Peyer's patch (tissue), 4 donors: ENCODE measurements around the gene ZFHX3.

Experiments
- POLR2A ChIP-seq, 2 donors: fragments of 450-650 bp; IDR thresholded peaks; one replicate each; pipeline ENCODE4 v1.5.1; 2017; ENCODE audit warnings: antibody characterized with exemption in 2 of 2, mild to moderate bottlenecking in 2 of 2, moderate library complexity in 2 of 2
- TF ChIP-seq, protein P1 (sequence below), 6 experiments: fragments of 450-650 bp in 4 of 6; fragments of 200-600 bp in 2 of 6; sonication (generic) in 1 of 6; IDR thresholded peaks; one replicate each; pipeline ENCODE4 v1.5.1; 2017 to 2019; ENCODE audit warnings: antibody characterized with exemption in 6 of 6, mild to moderate bottlenecking in 3 of 6, moderate library complexity in 1 of 6

DNA sequence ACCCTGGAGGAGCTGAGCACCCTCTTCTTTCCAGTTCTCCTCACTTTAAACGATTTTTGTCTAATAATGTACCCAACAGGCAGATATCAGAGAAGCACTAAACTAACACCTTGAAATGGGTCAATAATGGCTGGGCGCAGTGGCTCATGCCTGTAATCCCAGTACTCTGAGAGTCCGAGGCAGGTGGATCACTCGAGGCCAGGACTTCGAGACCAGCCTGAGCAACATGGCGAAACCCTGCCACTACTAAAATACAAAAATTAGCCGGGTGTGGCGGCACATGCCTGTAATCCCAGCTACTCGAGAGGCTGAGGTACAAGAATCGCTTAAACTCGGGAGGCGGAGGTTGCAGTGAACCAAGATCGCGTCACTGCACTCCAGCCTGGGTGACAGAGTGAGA lies 57.4 kb downstream of the ZFHX3 start:
- TF ChIP-seq, protein P1, sequence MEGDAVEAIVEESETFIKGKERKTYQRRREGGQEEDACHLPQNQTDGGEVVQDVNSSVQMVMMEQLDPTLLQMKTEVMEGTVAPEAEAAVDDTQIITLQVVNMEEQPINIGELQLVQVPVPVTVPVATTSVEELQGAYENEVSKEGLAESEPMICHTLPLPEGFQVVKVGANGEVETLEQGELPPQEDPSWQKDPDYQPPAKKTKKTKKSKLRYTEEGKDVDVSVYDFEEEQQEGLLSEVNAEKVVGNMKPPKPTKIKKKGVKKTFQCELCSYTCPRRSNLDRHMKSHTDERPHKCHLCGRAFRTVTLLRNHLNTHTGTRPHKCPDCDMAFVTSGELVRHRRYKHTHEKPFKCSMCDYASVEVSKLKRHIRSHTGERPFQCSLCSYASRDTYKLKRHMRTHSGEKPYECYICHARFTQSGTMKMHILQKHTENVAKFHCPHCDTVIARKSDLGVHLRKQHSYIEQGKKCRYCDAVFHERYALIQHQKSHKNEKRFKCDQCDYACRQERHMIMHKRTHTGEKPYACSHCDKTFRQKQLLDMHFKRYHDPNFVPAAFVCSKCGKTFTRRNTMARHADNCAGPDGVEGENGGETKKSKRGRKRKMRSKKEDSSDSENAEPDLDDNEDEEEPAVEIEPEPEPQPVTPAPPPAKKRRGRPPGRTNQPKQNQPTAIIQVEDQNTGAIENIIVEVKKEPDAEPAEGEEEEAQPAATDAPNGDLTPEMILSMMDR (IDR thresholded peaks at IDR 0.05) = no peak
- TF ChIP-seq POLR2A (IDR thresholded peaks at IDR 0.05) = no peak
